ENCODE results near the gene PWWP2B. TPM values are rescaled to one million over a fixed set of nuclear protein-coding genes. Genes with fewer than 3 reads are reported as not detected.

PWWP2B gene
- polyA plus RNA-seq, 6 donors from 2014 or later, result 3.3 to 10.3 (median 6.2) TPM

DNA sequence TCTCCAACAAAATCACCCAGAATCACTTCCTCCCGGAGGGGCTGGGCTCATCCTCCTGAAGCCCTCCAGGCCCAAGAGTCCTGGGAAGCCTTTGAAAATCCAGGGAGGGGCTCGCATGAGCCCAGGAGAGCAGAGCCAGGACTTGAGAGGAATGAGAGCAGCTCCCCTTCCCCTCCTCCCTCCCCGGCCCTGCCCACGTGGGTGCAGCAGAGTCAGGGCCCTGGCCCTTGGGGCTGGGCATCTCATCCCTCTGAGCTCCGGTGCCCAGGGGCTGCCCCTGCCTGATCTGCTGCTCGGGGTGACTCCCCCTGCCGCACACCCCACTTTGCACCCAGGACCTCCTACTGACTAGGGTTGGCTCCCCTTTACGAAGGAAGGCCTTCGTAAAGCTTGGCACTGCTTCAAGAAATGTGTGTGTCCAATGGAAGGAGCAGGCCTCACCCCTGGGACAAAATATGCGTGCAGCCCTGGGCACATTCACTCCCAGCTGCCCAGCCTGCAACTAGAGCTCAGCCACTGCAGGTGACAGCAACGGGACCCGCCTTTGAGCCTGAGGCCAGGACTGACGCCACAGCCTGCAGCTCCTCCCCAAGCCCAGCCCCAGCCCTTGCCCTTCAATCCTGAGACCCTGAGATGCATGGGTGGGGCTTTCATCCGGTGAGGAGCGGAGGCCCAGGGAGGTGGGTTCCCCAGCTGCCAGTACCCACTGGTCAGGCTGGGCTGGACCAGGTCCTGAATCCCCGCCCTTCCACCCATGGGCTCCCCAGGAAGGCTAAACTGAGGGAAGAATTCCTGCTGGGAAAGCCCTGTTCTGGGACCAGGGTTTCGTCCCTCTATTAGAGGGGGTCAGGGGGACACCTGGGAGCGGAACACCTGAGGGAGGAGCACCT is 21.8 kb downstream of the PWWP2B start:
- Mint-ChIP-seq H3K27ac (peak overlapping the region; percentile 94 to 100 (median 98)), H3K36me3 (peaks cover 0 to 10% of the 10 kb centered on the region in 2 donors), H3K9me3 (no peaks in the 10 kb centered on the region), H3K4me1 (peaks cover 50 to 62% (median 60%) of the 10 kb centered on the region in 3 donors), H3K4me3 (peak overlapping the region in 7 of 8 donors; percentile 53 to 87 (median 64)), H3K27me3 (no peaks in the 10 kb centered on the region)
- DNase-seq, result peak; percentile 66
- peak; percentile 5 to 6 for ATAC-seq (ENCODE audit: low read depth in 2 of 2)

GRCh38 chr10:132419538-132420468 is 22.8 kb downstream of the PWWP2B start:
- DNase-seq, result no peak
- Mint-ChIP-seq H3K9me3 (no peaks in the 10 kb centered on the region), H3K36me3 (peaks cover 0 to 10% of the 10 kb centered on the region in 2 donors), H3K27ac (peak overlapping the region; percentile 93 to 99 (median 98)), H3K4me3 (peak overlapping the region; percentile 55 to 88 (median 69)), H3K27me3 (no peaks in the 10 kb centered on the region), H3K4me1 (peaks cover 48 to 62% (median 59%) of the 10 kb centered on the region in 3 donors)
- no peak for ATAC-seq (ENCODE audit: low read depth in 2 of 2)

- Mint-ChIP-seq H3K9me3 (no peaks in the 10 kb centered on the region), H3K27me3 (no peaks in the 10 kb centered on the region), H3K36me3 (peaks cover 0 to 3% of the 10 kb centered on the region in 2 donors), H3K4me1 (peaks cover 42 to 55% (median 52%) of the 10 kb centered on the region in 3 donors), H3K27ac (peak overlapping the region; percentile 93 to 99 (median 98)), H3K4me3 (peak overlapping the region; percentile 55 to 88 (median 69))
- DNase-seq, result peak; percentile 67
- ATAC-seq (ENCODE audit: low read depth in 2 of 2), result peak; percentile 3 to 7
Observed at GRCh38 chr10:132420469-132420980, 23.5 kb downstream of the PWWP2B start.

DNA sequence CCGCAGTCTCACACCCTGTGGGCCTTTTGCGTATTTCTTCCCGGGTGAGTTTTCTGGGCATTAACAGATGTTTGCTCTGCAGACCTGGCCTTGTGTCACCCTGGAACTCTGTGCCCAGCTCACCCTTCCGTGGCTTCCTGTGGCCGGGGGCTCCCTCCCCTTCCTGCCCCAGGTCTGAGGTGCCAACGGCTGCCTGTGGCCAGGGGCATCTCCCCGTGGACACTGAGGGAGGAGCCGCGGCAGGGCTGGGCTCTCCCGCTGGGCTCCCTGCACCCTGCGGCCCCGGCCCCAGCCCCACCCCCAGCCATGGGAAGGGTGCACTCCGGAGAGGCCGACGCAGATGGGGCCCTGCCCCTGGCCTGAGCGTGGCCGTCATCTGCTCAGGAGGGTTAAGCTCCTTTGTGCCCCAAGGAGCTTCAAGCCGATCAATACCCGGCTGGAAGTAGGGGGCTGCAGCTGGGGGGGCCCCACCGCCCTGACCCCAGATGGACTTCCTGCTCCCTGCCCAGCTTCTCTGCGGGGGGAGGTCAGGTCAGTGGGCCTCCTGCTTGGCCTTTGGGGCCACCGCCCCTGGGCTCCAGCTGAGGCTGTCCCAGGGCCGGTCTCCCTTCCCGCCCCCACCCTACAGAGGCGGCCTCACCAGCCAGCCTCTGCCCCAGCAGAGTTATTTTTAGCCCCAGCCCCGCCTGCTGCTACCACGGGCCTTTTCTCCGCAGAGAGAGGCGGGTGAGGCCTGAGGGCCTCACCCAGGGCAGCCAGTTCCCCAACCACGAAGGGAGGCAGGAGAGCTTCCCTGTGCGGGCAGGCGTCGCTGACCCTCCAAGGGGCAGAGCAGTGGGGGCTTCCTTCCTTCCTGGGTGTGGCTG is 24.2 kb downstream of the PWWP2B start:
- ATAC-seq (ENCODE audit: low read depth in 2 of 2) (peak; percentile 26 to 35), DNase-seq (peak; percentile 67)
- H3K27me3 Mint-ChIP-seq, result no peaks in the 10 kb centered on the region
- H3K27ac Mint-ChIP-seq, result peak overlapping the region; percentile 21 to 99 (median 97)
- no peaks in the 10 kb centered on the region for H3K9me3 Mint-ChIP-seq
- H3K4me3 Mint-ChIP-seq, result peak overlapping the region; percentile 66 to 88 (median 78)
- peaks cover 41 to 52% (median 50%) of the 10 kb centered on the region in 3 donors for H3K4me1 Mint-ChIP-seq
- H3K36me3 Mint-ChIP-seq, result no peaks in the 10 kb centered on the region

DNA sequence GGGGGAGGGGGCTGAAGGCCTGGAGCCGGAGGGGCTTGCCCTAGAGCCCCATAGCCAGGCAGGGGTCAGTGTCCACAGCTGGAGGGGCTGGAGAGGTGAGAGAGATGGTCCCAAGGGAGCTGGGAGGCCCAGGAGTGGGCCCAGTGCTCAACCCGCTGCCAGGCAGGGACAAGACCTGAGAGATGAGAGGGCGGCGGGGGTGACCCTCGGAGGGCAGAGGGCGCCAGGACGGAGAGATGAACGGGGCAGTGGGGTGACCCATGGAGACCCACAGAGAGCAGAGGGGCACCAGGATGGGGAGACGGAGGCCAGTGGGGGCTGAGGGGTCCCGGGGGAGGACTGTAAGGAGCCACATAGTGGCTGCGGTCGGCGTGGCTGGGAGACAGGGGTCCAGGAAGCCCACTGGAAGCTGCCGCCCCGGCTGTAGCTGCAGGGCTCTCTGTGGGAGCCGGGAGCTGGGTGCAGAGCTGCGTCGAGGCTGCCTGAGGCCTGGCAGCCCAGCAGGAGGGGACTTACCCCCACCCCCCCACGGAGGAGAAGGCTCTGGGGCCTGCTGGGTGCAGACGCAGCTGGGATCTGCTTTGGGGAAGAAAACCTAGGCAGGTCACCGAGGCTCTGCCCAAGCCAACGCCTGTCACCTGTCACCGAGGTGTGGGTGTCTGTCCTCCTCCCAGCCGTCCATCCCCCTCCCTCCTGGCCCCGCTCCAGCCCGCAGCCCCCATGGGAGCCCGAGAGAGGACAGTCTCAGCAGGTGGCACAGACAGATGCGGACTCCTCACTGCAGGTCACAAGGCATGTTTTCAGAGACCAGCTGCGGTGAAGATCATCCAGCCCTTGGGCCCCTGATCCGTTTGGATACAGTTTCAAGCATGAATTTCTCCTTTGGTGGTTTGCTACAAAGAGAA is 25.1 kb downstream of the PWWP2B start:
- Mint-ChIP-seq H3K4me3 (peak overlapping the region; percentile 28 to 88 (median 78)), H3K27ac (peak overlapping the region; percentile 21 to 99 (median 97)), H3K9me3 (no peaks in the 10 kb centered on the region), H3K27me3 (no peaks in the 10 kb centered on the region), H3K4me1 (peaks cover 41 to 52% (median 50%) of the 10 kb centered on the region in 3 donors), H3K36me3 (no peaks in the 10 kb centered on the region)
- DNase-seq, result peak; percentile 86
- ATAC-seq (ENCODE audit: low read depth in 2 of 2), result peak; percentile 11 to 20

- ATAC-seq (ENCODE audit: low read depth in 2 of 2) (peak; percentile 48 to 59), DNase-seq (peak; percentile 74)
- H3K36me3 Mint-ChIP-seq, result no peaks in the 10 kb centered on the region
- H3K4me1 Mint-ChIP-seq, result peaks cover 39 to 47% (median 45%) of the 10 kb centered on the region in 3 donors
- peak overlapping the region; percentile 28 to 88 (median 78) for H3K4me3 Mint-ChIP-seq
- H3K27me3 Mint-ChIP-seq, result no peaks in the 10 kb centered on the region
- H3K9me3 Mint-ChIP-seq, result no peaks in the 10 kb centered on the region
- H3K27ac Mint-ChIP-seq, result peak overlapping the region; percentile 21 to 99 (median 97)
Observed at GRCh38 chr10:132422903-132423825, 26.2 kb downstream of the PWWP2B start.

- H3K36me3 Mint-ChIP-seq, result no peaks in the 10 kb centered on the region
- H3K27me3 Mint-ChIP-seq, result no peaks in the 10 kb centered on the region
- DNase-seq (no peak), ATAC-seq (ENCODE audit: low read depth in 2 of 2) (no peak)
- no peaks in the 10 kb centered on the region for H3K9me3 Mint-ChIP-seq
- peak overlapping the region in 5 of 6 donors; percentile 11 to 99 (median 97) for H3K27ac Mint-ChIP-seq
- peaks cover 29 to 38% (median 36%) of the 10 kb centered on the region in 3 donors for H3K4me1 Mint-ChIP-seq
- peak overlapping the region in 1 of 8 donors; percentile 12 for H3K4me3 Mint-ChIP-seq
Observed at GRCh38 chr10:132423966-132424861, 27.2 kb downstream of the PWWP2B start.

- H3K4me1 Mint-ChIP-seq, result peaks cover 32 to 41% (median 36%) of the 10 kb centered on the region in 3 donors
- no peaks in the 10 kb centered on the region for H3K36me3 Mint-ChIP-seq
- no peak overlapping the region for H3K4me3 Mint-ChIP-seq
- no peaks in the 10 kb centered on the region for H3K27me3 Mint-ChIP-seq
- H3K9me3 Mint-ChIP-seq, result no peaks in the 10 kb centered on the region
- H3K27ac Mint-ChIP-seq, result peak overlapping the region in 2 of 6 donors; percentile 4 to 71
- DNase-seq, result no peak
- no peak for ATAC-seq (ENCODE audit: low read depth in 2 of 2)
Observed at GRCh38 chr10:132425029-132425756, 28.2 kb downstream of the PWWP2B start.

DNA sequence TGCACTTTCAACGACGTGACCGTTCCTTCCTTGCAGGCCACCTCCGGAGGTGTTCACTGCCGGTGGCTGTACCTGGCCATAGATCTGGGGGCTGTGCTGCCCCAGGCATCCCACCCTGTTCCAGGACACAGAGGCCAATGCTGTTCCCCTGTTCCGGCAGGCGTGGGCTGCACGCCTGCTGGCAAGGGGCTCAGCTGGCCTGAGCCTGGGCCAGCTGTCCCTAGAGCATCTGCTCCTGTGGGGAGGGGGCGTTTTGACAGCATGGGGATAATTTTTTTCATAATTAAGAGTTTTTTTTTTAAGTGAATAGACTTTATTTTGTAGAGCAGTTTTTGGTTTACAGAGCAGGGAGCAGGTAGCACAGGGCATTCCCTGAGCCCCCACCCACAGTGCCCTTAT is 28.8 kb downstream of the PWWP2B start:
- ATAC-seq (ENCODE audit: low read depth in 2 of 2), result no peak
- peaks cover 30 to 40% (median 32%) of the 10 kb centered on the region in 3 donors for H3K4me1 Mint-ChIP-seq
- H3K4me3 Mint-ChIP-seq, result no peak overlapping the region
- no peak for DNase-seq
- no peaks in the 10 kb centered on the region for H3K9me3 Mint-ChIP-seq
- no peaks in the 10 kb centered on the region for H3K27me3 Mint-ChIP-seq
- H3K27ac Mint-ChIP-seq, result peak overlapping the region in 1 of 6 donors; percentile 4
- no peaks in the 10 kb centered on the region for H3K36me3 Mint-ChIP-seq
